Peyer's patch (tissue), 4 donors: ENCODE measurements around the gene ATP6V0E2.

Experiments used
- POLR2A ChIP-seq, 2 donors: fragments of 450-650 bp; IDR thresholded peaks; one replicate each; pipeline ENCODE4 v1.5.1; 2017; ENCODE audit warnings: antibody characterized with exemption in 2 of 2, mild to moderate bottlenecking in 2 of 2, moderate library complexity in 2 of 2
- TF ChIP-seq, protein P1 (sequence below), 6 experiments: fragments of 450-650 bp in 4 of 6; fragments of 200-600 bp in 2 of 6; sonication (generic) in 1 of 6; IDR thresholded peaks; one replicate each; pipeline ENCODE4 v1.5.1; 2017 to 2019; ENCODE audit warnings: antibody characterized with exemption in 6 of 6, mild to moderate bottlenecking in 3 of 6, moderate library complexity in 1 of 6

DNA sequence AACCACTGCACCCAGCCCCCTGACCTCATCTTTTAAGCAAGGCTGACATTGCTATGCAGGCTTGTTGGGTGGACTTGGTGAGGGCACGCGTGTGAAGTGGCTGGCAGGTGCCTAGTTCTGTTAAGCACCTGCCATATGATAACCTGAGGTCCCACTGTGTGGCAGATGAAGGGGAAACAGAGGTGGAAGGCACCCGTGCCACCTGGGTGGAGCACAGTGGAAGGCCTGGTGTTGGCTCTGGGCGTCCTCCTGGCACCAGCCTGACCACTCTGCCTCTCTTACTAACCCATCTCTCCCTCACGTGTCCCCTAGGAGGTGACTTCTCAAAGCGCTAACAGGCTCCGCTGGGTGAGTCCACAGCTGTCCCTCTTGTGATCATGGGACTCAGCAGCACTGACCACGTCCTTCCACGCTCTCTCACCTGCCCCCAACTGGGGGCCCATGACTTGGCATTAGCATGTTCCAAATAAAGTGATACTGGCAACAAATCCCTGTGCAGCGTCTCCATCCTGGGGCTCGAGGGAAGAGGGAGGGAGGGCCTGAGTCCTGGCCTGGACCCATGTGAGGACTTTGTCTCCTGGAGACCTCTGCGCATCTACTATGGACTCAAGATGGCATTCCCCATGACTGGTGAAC lies 40.2 kb upstream of the ATP6V0E2 start:
- TF ChIP-seq, protein P1, sequence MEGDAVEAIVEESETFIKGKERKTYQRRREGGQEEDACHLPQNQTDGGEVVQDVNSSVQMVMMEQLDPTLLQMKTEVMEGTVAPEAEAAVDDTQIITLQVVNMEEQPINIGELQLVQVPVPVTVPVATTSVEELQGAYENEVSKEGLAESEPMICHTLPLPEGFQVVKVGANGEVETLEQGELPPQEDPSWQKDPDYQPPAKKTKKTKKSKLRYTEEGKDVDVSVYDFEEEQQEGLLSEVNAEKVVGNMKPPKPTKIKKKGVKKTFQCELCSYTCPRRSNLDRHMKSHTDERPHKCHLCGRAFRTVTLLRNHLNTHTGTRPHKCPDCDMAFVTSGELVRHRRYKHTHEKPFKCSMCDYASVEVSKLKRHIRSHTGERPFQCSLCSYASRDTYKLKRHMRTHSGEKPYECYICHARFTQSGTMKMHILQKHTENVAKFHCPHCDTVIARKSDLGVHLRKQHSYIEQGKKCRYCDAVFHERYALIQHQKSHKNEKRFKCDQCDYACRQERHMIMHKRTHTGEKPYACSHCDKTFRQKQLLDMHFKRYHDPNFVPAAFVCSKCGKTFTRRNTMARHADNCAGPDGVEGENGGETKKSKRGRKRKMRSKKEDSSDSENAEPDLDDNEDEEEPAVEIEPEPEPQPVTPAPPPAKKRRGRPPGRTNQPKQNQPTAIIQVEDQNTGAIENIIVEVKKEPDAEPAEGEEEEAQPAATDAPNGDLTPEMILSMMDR (IDR thresholded peaks at IDR 0.05) = no peak
- TF ChIP-seq POLR2A (IDR thresholded peaks at IDR 0.05) = no peak
